Activated CD4-positive, alpha-beta T cell treated with anti-CD3 and anti-CD28 coated beads for 36 hours (primary cell): Measurements from ENCODE around the gene SEMA6B. TPM values are rescaled to one million over a fixed set of nuclear protein-coding genes. Genes with fewer than 3 reads are reported as not detected.
"Not testable (repeated sequence)": the region's sequence is repeated elsewhere in the genome, so short reads cannot be mapped to it uniquely, and the experiment has no call there.

ENCODE experiments used
- ATAC-seq: fragments of 200-7000 bp; cut with Tn5 transposase; one replicate; pipeline ENCODE4 v1.10.0; 2021; ENCODE audit warnings: mild to moderate bottlenecking, moderate library complexity
- CTCF ChIA-PET: fragments of 350-600 bp; sonication (Branson Sonifier 250); formaldehyde crosslinking; loops from one replicate; lab custom pipeline; 2021; ENCODE audit warnings: antibody characterized with exemption; lab: Charles Lee
- POLR2A ChIA-PET: fragments of 350-600 bp; sonication (Branson Sonifier 250); formaldehyde crosslinking; loops from one replicate; lab custom pipeline; 2021; ENCODE audit warnings: antibody characterized with exemption, inconsistent platforms; lab: Charles Lee
- DNase-seq: peaks from one replicate; pipeline ENCODE4 v3.0.0-alpha.2; 2020
- H3K27ac Mint-ChIP-seq: one replicate; pipeline ENCODE4 v1.8.0; 2021; ENCODE audit warnings: mixed read lengths
- H3K27me3 Mint-ChIP-seq: one replicate; pipeline ENCODE4 v1.8.0; 2021; ENCODE audit warnings: mixed read lengths
- H3K36me3 Mint-ChIP-seq: one replicate; pipeline ENCODE4 v1.8.0; 2021; ENCODE audit warnings: low read depth, mixed read lengths
- H3K4me1 Mint-ChIP-seq: one replicate; pipeline ENCODE4 v1.8.0; 2021; ENCODE audit warnings: mixed read lengths
- H3K4me3 Mint-ChIP-seq: one replicate; pipeline ENCODE4 v1.8.0; 2021; ENCODE audit warnings: mild to moderate bottlenecking, moderate library complexity, mixed read lengths
- H3K9me3 Mint-ChIP-seq: one replicate; pipeline ENCODE4 v1.8.0; 2021; ENCODE audit warnings: low read depth, mixed read lengths
- intact Hi-C, 2 experiments: fragments of 100-400 bp; cut with DNase I in 1 of 2; cut with micrococcal nuclease in 1 of 2; formaldehyde crosslinking; loops; one replicate each; pipeline versions ENCODE4 v1.14.2 to v1.15.1; 2022 to 2024; cut with DNase I, micrococcal nuclease
- total RNA-seq, 2 experiments: library from RNA; stranded (reverse); gene quantifications; one replicate each; pipeline ENCODE4 v1.2.3, GENCODE V29; 2021

The SEMA6B gene
- total RNA-seq, 2 experiments from 2014 or later = not detected

DNA sequence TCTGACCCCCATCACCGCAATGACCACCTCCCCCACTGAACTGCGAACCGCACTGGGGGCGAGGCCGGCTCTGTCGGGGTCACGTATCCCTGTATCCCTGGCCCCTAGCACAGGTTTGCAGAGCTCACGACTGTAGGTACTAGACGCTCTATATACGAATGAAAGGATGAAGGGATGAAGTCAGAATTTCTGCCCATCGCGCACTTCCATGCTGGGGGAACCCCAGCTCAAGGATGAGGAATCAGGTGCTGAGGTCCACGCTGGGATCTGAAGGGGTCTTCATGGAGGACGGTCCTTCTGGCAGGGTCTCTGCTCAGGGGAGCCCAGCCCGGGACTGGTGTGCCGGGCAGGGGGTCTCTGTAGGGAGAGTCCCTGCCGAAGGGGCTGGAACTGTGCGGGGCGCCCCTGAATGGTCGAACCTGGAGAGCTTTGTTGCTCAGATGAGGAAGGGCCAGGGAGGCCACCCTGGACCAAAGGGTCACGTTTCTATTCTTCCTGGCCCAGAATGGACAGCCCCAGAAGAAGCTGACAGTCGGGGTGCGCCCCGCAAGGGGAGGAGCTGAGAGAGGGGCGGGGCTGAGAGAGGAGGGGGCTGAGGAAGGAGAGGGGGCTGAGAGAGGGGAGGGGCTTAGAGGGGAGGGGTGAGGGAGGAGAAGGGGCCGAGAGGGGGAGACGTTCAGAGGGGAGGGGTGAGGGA is 37.9 kb upstream of the SEMA6B start:
- H3K36me3 Mint-ChIP-seq = no peaks in the 10 kb centered on the region
- H3K27ac Mint-ChIP-seq = no peak overlapping the region
- DNase-seq = no peak
- no peaks in the 10 kb centered on the region for H3K9me3 Mint-ChIP-seq
- H3K4me1 Mint-ChIP-seq = peaks cover 7% of the 10 kb centered on the region
- intact Hi-C loops = no loop called here
- ChIA-PET CTCF (interaction anchor here (0.8 kb wide), 1 partner anchor 28 kb away, joined by 3 read pairs; no protein-coding TSS in a partner anchor), POLR2A (interaction anchor here (0.5 kb wide), 1 partner anchor 1050 kb away, joined by 3 read pairs; no protein-coding TSS in a partner anchor)
- H3K4me3 Mint-ChIP-seq = no peak overlapping the region
- H3K27me3 Mint-ChIP-seq = peaks cover 47% of the 10 kb centered on the region
- peak; percentile 12 for ATAC-seq

DNA sequence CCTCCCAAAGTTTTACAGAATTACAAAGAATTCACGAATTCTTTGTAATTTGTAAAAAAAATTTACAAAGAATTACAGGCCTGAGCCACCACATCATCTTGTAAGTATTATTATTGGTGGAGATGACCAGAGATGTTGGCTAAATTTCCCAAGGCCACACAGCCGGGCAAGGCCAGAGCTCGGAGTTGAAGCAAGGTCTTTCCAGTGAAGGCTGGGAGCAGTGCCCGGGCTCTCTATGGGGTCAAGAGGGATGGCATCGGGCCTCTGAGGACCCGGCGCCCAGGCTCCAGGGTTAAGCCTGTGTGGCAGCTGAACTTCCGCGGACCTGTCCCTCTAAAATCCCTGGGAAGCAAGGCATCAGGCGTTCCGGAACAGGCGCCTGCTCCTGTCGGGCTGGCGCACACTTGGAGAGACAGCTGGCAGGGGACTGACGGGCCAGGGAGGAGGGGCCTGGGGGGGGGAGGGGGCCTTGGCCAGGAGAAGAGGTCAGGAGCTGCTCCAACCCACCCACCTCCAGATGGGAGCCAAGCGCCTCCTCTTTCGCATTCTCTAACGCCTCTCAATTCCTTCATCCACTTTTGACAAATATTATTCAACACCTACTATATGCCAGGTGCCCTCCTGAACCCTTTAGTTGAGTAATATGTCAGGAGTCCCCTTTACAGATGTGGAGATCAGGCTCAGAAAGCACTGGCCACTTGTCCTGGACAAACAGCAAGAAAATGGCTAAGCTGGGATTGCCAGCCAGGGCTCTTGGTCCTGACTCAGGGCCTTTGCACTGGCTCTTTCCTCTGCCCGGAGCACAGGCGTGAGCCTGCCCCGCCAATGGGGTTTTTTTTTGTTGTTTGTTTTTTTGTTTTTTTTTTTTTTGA is 36.8 kb upstream of the SEMA6B start:
- peaks cover 7% of the 10 kb centered on the region for H3K4me1 Mint-ChIP-seq
- H3K27me3 Mint-ChIP-seq = peaks cover 49% of the 10 kb centered on the region
- ChIA-PET POLR2A (no interaction called here), CTCF (interaction anchor here (0.7 kb wide), 1 partner anchor 20 kb away, joined by 3 read pairs; no protein-coding TSS in a partner anchor)
- ATAC-seq (no peak), DNase-seq (no peak)
- H3K9me3 Mint-ChIP-seq = no peaks in the 10 kb centered on the region
- H3K36me3 Mint-ChIP-seq = no peaks in the 10 kb centered on the region
- H3K4me3 Mint-ChIP-seq = no peak overlapping the region
- intact Hi-C loops = no loop called here
- H3K27ac Mint-ChIP-seq = no peak overlapping the region

DNA sequence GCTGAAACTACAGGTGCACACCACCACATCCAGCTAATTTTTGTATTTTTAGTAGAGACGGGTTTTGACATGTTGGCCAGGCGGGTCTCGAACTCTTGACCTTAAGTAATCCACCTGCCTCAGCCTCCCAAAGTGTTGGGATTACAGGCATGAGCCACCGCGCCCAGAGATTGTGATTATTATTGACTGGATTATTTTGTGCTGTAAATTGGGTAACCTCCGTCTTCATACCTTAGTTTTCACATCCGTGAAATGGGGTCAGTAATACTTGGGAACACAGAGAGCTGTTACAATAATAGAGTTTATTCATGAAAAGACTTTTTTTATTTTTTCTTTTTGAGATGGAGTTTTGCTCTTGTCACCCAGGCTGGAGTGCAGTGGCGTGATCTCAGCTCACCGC is 35.7 kb upstream of the SEMA6B start:
- intact Hi-C loops, POLR2A ChIA-PET, H3K27ac Mint-ChIP-seq, H3K4me1 Mint-ChIP-seq, DNase-seq, H3K9me3 Mint-ChIP-seq, ATAC-seq, H3K36me3 Mint-ChIP-seq, H3K4me3 Mint-ChIP-seq: not testable (repeated sequence)
- peaks cover 49% of the 10 kb centered on the region for H3K27me3 Mint-ChIP-seq
- CTCF ChIA-PET = interaction anchor here (1.3 to 1.5 kb wide), 2 partner anchors 20 to 26 kb away, joined by 4 to 7 read pairs; no protein-coding TSS in a partner anchor

DNA sequence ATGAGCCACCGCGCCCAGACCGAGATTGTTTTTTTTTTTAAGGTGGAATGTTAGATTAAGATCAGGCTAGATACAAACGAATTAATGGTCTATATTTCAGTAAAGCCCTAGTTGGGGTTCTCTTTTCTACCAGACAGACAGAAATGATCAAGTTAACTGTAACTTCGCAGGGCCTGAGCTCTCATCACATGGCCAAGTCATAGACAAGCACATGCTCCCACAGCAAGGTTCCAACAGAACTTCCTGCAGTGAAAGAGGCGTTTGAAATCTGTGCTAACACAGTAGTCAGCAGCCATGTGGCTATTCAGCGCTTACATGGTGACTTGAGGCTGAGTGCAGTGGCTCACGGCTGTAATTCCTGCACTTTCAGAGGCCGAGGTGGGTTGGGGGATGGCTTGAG is 34.7 kb upstream of the SEMA6B start:
- Mint-ChIP-seq H3K4me3 (no peak overlapping the region), H3K27ac (no peak overlapping the region), H3K27me3 (peaks cover 47% of the 10 kb centered on the region), H3K9me3 (no peaks in the 10 kb centered on the region), H3K36me3 (no peaks in the 10 kb centered on the region), H3K4me1 (peaks cover 7% of the 10 kb centered on the region)
- intact Hi-C loops = no loop called here
- DNase-seq = no peak
- ChIA-PET POLR2A (no interaction called here), CTCF (interaction anchor here (1.3 to 1.5 kb wide), 2 partner anchors 21 to 25 kb away, joined by 4 to 7 read pairs; no protein-coding TSS in a partner anchor)
- ATAC-seq = no peak

DNA sequence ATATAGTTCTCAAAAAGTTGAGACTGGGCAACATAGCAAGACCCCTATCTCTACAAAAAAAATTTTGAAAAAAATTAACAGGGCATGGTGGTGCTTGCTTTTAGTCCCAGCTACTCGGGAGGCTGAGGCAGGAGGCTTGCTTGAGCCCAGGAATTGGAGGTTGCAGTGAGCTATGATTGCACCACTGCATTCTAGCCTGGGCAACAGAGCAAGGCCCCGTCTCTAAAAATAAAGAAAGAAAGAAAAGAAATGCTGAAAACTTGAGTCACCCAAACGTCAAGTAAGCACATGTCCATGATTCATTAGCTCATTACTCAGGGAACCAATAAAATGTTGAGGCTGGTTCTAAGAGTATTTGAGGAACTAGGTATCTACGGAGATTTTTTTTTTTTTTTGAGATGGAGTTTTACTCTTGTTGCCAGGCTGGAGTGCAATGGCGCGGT is 33.9 kb upstream of the SEMA6B start:
- H3K4me3 Mint-ChIP-seq = no peak overlapping the region
- peaks cover 42% of the 10 kb centered on the region for H3K27me3 Mint-ChIP-seq
- intact Hi-C loops = no loop called here
- no peaks in the 10 kb centered on the region for H3K9me3 Mint-ChIP-seq
- H3K27ac Mint-ChIP-seq = no peak overlapping the region
- POLR2A ChIA-PET = no interaction called here
- no peak for ATAC-seq
- DNase-seq = no peak
- CTCF ChIA-PET = interaction anchor here (0.8 to 1.8 kb wide), 5 partner anchors 17 to 71 kb away, joined by 3 to 8 read pairs (median 4); no protein-coding TSS in a partner anchor
- no peaks in the 10 kb centered on the region for H3K36me3 Mint-ChIP-seq
- H3K4me1 Mint-ChIP-seq = peaks cover 6% of the 10 kb centered on the region

DNA sequence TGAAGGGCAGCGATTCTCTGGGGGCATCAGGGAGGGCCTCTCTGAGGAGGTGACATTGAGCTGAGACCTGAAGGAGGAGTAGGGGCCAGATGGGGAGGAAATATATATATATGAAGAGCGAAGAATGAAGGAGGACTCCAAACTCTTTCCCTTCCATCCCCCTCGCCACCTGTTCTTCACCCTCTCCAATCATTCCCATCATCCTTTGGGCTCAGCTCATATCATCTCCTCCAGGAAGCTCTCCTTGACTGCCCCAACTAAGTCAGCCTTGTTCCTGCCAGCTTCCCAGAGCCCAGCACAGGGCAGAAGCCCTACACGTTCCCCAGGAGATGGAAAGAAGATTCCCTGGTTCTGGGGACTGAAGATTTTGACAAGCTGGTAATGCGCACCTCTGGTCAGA is 33.0 kb upstream of the SEMA6B start:
- Mint-ChIP-seq H3K27me3 (peaks cover 43% of the 10 kb centered on the region), H3K9me3 (no peaks in the 10 kb centered on the region), H3K4me1 (peaks cover 3% of the 10 kb centered on the region), H3K27ac (no peak overlapping the region), H3K4me3 (no peak overlapping the region), H3K36me3 (no peaks in the 10 kb centered on the region)
- intact Hi-C loops = no loop called here
- no peak for ATAC-seq
- ChIA-PET CTCF (interaction anchor here (0.6 to 1.8 kb wide), 4 partner anchors 16 to 63 kb away, joined by 3 to 8 read pairs (median 5); no protein-coding TSS in a partner anchor), POLR2A (no interaction called here)
- no peak for DNase-seq

DNA sequence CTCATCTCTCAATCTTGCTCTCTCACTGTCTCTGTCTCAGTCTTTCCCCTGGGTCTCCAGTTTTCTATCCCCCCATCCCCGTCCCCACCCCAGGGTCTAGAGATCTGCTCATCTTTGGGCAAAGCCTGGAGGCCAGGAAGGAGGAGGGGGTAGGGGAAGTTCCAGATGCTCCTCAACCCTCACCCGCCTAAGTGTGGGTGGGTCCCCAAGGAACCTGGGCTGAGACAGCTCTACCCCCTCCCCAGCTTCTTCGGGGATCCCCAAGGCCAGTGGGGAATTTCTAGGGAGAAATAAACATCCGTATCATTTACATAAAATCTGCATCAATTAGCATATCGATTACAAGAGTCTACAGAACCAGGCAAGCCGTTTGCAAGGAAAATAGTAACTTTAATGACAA is 31.8 kb upstream of the SEMA6B start:
- intact Hi-C loops = no loop called here
- Mint-ChIP-seq H3K36me3 (no peaks in the 10 kb centered on the region), H3K4me3 (no peak overlapping the region), H3K27ac (no peak overlapping the region), H3K9me3 (no peaks in the 10 kb centered on the region), H3K27me3 (peaks cover 38% of the 10 kb centered on the region), H3K4me1 (no peaks in the 10 kb centered on the region)
- CTCF ChIA-PET = no interaction called here
- POLR2A ChIA-PET = no interaction called here
- no peak for DNase-seq
- no peak for ATAC-seq

DNA sequence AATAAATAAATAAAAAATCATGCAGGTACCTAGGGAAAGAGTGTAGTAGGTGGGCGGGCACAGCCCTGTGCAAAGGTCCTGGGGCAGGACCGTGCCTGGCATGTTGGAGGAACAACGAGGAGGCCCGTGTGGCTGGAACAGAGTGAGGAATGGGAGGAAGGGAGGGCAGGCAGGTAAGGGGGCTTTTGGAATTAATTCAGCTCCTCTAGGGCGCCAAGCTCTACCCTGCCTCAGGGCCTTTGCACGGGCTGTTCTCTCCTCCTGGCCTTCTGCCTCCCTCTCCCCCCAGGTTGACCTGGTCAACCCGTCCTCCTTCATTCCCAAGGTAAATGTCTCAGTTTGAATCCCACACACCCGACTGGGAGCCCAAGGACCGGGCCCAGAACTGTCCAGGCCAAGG is 31.1 kb upstream of the SEMA6B start:
- ChIA-PET CTCF (interaction anchor here (1.9 kb wide), 1 partner anchor 45 kb away, joined by 5 read pairs; no protein-coding TSS in a partner anchor), POLR2A (no interaction called here)
- Mint-ChIP-seq H3K9me3 (no peaks in the 10 kb centered on the region), H3K36me3 (no peaks in the 10 kb centered on the region), H3K4me3 (no peak overlapping the region), H3K27ac (no peak overlapping the region), H3K4me1 (no peaks in the 10 kb centered on the region), H3K27me3 (peaks cover 45% of the 10 kb centered on the region)
- ATAC-seq (no peak), DNase-seq (no peak)
- intact Hi-C loops = no loop called here

DNA sequence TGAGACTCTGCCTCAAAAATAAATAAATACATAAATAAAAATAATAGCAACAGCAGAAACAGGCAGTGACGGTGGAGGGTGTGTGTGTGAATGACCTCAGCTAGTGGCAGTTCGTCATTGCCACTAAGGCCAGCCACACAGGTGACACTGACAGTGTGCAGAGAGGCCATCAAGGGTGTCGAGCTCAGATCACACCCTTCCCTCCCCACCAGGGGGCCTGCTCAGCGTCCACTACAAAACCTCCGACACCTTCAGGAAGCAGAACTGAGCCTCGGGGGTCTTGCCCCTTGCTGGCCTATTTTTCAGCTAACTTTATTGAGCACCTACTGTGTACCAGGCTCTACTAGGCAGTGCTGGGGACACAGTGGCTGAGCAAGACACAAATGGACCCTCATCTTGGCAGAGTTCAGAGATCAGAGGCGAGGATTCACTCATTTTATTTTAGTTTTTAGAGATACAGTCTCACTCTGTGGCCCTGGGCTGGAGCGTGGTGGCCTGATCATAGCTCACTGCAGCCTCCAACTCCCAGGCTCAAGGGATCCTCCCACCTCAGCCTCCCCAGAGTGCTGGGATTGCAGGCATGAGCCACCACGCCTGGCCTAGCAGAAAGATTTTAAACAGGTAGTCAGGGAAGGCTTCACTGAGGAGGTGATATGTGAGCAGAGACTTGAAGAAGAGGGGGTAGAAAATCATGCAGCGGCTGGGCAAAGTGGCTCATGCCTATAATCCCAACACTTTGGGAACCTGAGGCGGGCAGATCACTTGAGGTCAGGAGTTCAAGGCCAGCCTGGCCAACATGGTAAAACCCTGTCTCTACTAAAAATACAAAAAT is 30.3 kb upstream of the SEMA6B start:
- Mint-ChIP-seq H3K9me3 (no peaks in the 10 kb centered on the region), H3K27me3 (peaks cover 44% of the 10 kb centered on the region), H3K36me3 (no peaks in the 10 kb centered on the region), H3K27ac (no peak overlapping the region), H3K4me3 (no peak overlapping the region), H3K4me1 (no peaks in the 10 kb centered on the region)
- DNase-seq = peak; percentile 52
- ATAC-seq = peak; percentile 47
- CTCF ChIA-PET = interaction anchor here (0.6 to 1.9 kb wide), 2 partner anchors 46 to 47 kb away, joined by 3 to 5 read pairs; no protein-coding TSS in a partner anchor
- intact Hi-C loops = no loop called here
- POLR2A ChIA-PET = no interaction called here

DNA sequence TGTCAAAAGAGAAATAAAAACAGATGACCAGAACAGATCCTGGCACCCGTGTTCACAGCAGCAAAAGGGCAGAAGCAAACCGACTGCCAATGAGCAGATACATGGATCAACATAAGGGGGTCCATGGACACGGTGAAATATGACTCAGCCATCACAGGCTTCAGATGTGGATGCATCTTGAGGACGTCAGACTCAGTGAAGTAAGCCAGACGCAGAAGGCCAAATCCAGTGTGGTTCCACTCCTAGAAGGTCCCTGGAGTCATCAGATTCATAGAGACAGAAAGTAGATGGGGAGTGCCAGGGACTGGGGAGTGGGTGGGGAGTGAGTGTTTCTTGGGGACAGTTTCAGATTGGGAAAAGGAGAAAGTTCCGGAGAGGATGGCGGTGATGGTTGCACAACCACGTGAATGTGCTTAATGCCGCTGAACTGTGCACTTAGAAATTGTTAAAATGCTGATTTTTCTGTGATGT is 28.8 kb upstream of the SEMA6B start:
- Mint-ChIP-seq H3K36me3 (no peaks in the 10 kb centered on the region), H3K4me1 (no peaks in the 10 kb centered on the region), H3K27ac (no peak overlapping the region), H3K27me3 (peaks cover 42% of the 10 kb centered on the region), H3K9me3 (no peaks in the 10 kb centered on the region), H3K4me3 (no peak overlapping the region)
- ATAC-seq (no peak), DNase-seq (no peak)
- POLR2A ChIA-PET = no interaction called here
- CTCF ChIA-PET = interaction anchor here (0.7 to 1.9 kb wide), 4 partner anchors 11 to 314 kb away, joined by 5 to 6 read pairs (median 5); no protein-coding TSS in a partner anchor
- intact Hi-C loops = no loop called here
